Prostate gland (tissue), 2 donors: ENCODE data around the gene CST7.

ENCODE experiments used
- CTCF ChIP-seq, 4 experiments: fragments of 200-600 bp in 2 of 4; fragments of 450-650 bp in 2 of 4; sonication (generic) in 2 of 4; IDR thresholded peaks; 1 replicate in 3 of 4; 2 replicates in 1 of 4; pipeline ENCODE4 v1.5.1; 2016 to 2019; ENCODE audit warnings: antibody characterized with exemption in 4 of 4, mild to moderate bottlenecking in 2 of 4, moderate library complexity in 2 of 4
- POLR2A ChIP-seq: fragments of 450-650 bp; IDR thresholded peaks from one replicate; pipeline ENCODE4 v1.6.1; 2016; ENCODE audit warnings: antibody characterized with exemption, mild to moderate bottlenecking
- POLR2AphosphoS5 ChIP-seq: sonication (generic); formaldehyde crosslinking; IDR thresholded peaks from one replicate; pipeline ENCODE4 v1.6.1; 2017; ENCODE audit warnings: antibody characterized with exemption

- TF ChIP-seq CTCF (IDR thresholded peaks at IDR 0.05): no peak
- TF ChIP-seq POLR2AphosphoS5: no peak
- TF ChIP-seq POLR2A: no peak
These were observed 673 bp downstream of the CST7 start for GRCh38 chr20:24949756-24950127.
